Pancreas (tissue), 10 donors: ENCODE data around the gene PRRT3. TPM values are rescaled to one million over a fixed set of nuclear protein-coding genes. Genes with fewer than 3 reads are reported as not detected.
A peak's percentile ranks its signal among the peaks of the same experiment; 100 is the strongest.

Experiments
- ATAC-seq, 4 donors: fragments of 200-7000 bp; cut with Tn5 transposase; one replicate each; pipeline versions ENCODE4 v1.8.0 to v1.9.1; 2020; ENCODE audit warnings: mild to moderate bottlenecking in 4 of 4, moderate library complexity in 4 of 4
- DNase-seq, 6 donors: peaks; one replicate each; pipeline ENCODE4 v3.0.0-alpha.2; 2020
- FAIRE-seq: peaks from 2 replicates; lab custom pipeline; 2012; peaks lifted over from hg19 to GRCh38; lab: Jason Lieb, UNC
- H3K27ac ChIP-seq, 4 donors: fragments of 200-600 bp; sonication (generic); 1 replicate in 3 of 4; 2 replicates in 1 of 4; pipeline versions ENCODE4 v1.5.0 to v1.8.0; 2020
- H3K27me3 ChIP-seq, 4 donors: fragments of 200-600 bp; one replicate each; pipeline ENCODE4 v1.8.0; 2021
- H3K36me3 ChIP-seq, 3 donors: fragments of 200-600 bp; sonication (generic) in 1 of 3; one replicate each; pipeline versions ENCODE4 v1.5.0 to v1.8.0; 2020 to 2021
- H3K4me1 ChIP-seq, 3 donors: fragments of 200-600 bp; one replicate each; pipeline ENCODE4 v1.8.0; 2021
- H3K4me3 ChIP-seq, 4 donors: fragments of 200-600 bp; sonication (generic) in 2 of 4; one replicate each; pipeline versions ENCODE4 v1.5.0 to v1.8.0; 2020 to 2021
- H3K9me3 ChIP-seq, 4 donors: fragments of 200-600 bp; one replicate each; pipeline ENCODE4 v1.8.0; 2021
- WGBS, 2 donors: extraction: QIAGEN DNeasy Blood & Tissue Kit; methylation state at CpG; one replicate each; pipeline ENCODE4 v1.1.7; 2013; 5-methylcytosine and 5-hydroxymethylcytosine counted together
- intact Hi-C, 3 donors: fragments of 100-400 bp; cut with DNase I; formaldehyde crosslinking; loops; one replicate each; pipeline versions ENCODE4 v1.11.1 to v1.14.2; 2022
- polyA plus RNA-seq, 2 donors: library from polyadenylated mRNA; stranded (reverse); fragments of 200-250 nt; gene quantifications; one replicate each; pipeline ENCODE4 v1.2.3, GENCODE V29; 2013
- total RNA-seq, 6 donors: library from RNA; stranded (reverse); fragmentation: NEBNext Ultra II Directional in 4 of 6; extraction: Animal tissue kit (Norgen Biotek cat#: 25700) in 4 of 6; gene quantifications; one replicate each; pipeline versions ENCODE4 v1.2.1 to v1.2.4, GENCODE V29; 2021 to 2023
- TF ChIP-seq, protein P1 (sequence below), 4 donors: fragments of 200-600 bp; sonication (generic) in 3 of 4; IDR thresholded peaks; one replicate each; pipeline versions ENCODE4 v1.5.0 to v1.8.0; 2021; ENCODE audit warnings: antibody characterized with exemption in 4 of 4
- donor health status: healthy with polysubstance abuse.
- donor health status: DM: no; HTN: no; CAD: no; lungs with moderate emphysema.
- donor health status: DM: no; HTN: no; CAD: no.
- donor health status: control.
- donor health status: control.
- donor health status: Bipolar disorder and iron deficiency.
- donor health status: DM: yes; HTN: yes; CAD: no.
- donor health status: DM: no; HTN: no; CAD: no.
- donor health status: DM: no; HTN: no; CAD: no.
- donor health status: DM: yes; HTN: yes; CAD: no.

PRRT3 gene
- total RNA-seq (1 to 10 TPM; 1.2 to 2.1 (median 1.9) TPM), polyA plus RNA-seq (1 to 10 TPM; 2.5 to 5.1 TPM)

DNA sequence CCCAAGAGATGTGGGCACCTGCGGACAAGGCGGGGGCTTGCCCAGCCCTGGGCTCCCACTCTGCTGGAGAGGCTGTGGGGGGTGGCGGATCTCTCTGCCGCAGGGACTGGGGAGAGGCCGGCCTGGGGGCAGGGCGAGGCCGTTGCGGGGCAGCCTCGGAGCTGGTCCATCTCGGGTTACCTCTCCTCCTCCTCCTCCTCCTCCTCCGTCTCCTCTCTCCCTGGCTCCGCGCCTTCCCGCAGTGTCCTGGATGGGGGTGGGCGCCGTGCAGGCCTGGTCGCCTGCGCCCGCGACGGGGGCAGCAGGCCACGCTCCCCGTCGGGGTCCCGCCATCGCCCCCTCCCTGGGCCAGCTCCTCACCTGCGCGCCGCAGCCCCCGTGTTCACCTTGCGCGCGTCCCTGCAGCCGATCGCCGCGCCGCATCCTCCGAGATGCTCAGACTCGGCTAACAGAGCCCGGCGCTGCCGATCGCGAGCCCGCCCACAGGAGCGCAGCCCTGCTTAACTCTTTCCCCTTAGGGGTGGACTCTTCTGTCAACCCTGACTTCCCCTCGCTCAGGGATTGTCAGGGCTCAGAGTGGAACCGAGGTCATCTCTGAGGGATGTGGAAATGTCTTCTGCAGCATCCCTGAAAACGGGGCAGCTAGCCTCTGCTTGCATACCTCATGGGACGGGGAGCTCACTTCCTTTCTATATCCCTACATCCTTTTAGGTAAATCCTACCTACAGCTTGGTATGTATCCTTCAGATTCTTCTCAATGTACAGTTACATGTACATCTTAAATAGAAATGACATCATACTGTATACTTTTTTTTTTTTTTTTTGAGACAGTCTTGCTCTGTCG, at the start of gene PRRT3:
Gene PRRT3, minus strand, starts transcription at position 447 of the 844 bp plus-strand sequence. CDS start 2,293 bp downstream, outside the sequence.
- H3K27me3 ChIP-seq, result no peaks in the 10 kb centered on the region
- 7 to 13% methylated on average over 41 to 52 of the region's 52 CpGs for WGBS, 2 donors
- TF ChIP-seq, protein P1, sequence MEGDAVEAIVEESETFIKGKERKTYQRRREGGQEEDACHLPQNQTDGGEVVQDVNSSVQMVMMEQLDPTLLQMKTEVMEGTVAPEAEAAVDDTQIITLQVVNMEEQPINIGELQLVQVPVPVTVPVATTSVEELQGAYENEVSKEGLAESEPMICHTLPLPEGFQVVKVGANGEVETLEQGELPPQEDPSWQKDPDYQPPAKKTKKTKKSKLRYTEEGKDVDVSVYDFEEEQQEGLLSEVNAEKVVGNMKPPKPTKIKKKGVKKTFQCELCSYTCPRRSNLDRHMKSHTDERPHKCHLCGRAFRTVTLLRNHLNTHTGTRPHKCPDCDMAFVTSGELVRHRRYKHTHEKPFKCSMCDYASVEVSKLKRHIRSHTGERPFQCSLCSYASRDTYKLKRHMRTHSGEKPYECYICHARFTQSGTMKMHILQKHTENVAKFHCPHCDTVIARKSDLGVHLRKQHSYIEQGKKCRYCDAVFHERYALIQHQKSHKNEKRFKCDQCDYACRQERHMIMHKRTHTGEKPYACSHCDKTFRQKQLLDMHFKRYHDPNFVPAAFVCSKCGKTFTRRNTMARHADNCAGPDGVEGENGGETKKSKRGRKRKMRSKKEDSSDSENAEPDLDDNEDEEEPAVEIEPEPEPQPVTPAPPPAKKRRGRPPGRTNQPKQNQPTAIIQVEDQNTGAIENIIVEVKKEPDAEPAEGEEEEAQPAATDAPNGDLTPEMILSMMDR (IDR thresholded peaks at IDR 0.05), result no peak
- FAIRE-seq (no peak), ATAC-seq (peak in 3 of 4 donors; percentile 51 to 72 (median 61)), DNase-seq (peak in 3 of 6 donors; percentile 33 to 72 (median 69))
- intact Hi-C loops, result no loop called here
- peak within 1 kb of the TSS; percentile 4 to 40 (median 28) for H3K4me3 ChIP-seq
- peaks cover 0 to 5% (median 0%) of the 10 kb centered on the region in 3 donors for H3K4me1 ChIP-seq
- no peaks in the 10 kb centered on the region for H3K9me3 ChIP-seq
- H3K36me3 ChIP-seq, result peaks cover 0 to 8% (median 0%) of the 10 kb centered on the region in 3 donors
- no peak within 1 kb of the TSS for H3K27ac ChIP-seq

GRCh38 chr3:10000686-10001085, 48.5 kb upstream of the PRRT3 start:
- Histone ChIP-seq H3K4me1 (no peaks in the 10 kb centered on the region), H3K9me3 (no peaks in the 10 kb centered on the region), H3K27me3 (no peaks in the 10 kb centered on the region), H3K27ac (no peak overlapping the region), H3K36me3 (no peaks in the 10 kb centered on the region), H3K4me3 (no peak overlapping the region)
- FAIRE-seq, result no peak
- TF ChIP-seq, protein P1 (IDR thresholded peaks at IDR 0.05), result no peak
- no peak for DNase-seq
- ATAC-seq, result no peak
- intact Hi-C loops, result no loop called here
- 92 to 96% methylated on average over 7 of the region's 7 CpGs for WGBS, 2 donors

DNA sequence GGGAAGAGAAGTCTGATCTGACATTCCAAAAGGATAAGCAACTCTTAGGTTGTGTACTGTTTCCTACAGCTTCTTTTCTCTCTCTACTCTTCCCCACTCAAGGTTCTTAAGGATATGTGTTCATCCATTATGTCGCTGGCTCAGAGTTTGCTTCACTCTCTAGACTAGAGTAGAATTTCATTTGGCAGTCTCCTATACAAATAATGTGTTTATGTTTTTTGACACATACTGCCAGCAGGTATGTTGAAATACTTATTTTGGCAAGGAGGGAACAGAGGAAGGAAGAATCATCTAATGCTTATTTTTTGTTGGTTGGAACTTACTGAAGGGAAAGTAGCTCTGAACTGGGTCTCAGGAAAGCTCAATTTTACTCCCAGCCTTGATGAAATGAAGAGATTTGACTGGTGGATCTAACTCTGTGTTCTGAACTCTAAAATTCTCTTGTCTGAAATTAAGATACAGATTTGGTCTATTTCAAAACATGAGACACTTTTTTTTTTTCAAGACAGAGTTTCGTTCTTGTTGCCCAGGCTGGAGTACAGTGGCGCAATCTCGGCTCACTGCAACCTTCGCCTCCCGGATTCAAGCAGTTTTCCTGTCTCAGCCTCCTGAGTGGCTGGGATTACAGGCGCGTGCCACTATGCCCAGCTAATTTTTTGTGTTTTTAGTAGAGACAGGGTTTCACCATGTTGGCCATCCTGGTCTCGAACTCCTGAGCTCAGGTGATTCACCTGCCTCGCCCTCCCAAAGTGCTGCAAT, 42.1 kb upstream of the PRRT3 start:
- WGBS, 2 donors, result 88 to 92% methylated on average over 10 of the region's 10 CpGs
- H3K36me3 ChIP-seq, result no peaks in the 10 kb centered on the region
- no peak overlapping the region for H3K4me3 ChIP-seq
- FAIRE-seq, result no peak
- TF ChIP-seq, protein P1 (IDR thresholded peaks at IDR 0.05), result no peak
- peak in 1 of 6 donors; percentile 5 for DNase-seq
- ATAC-seq, result no peak
- no peaks in the 10 kb centered on the region for H3K9me3 ChIP-seq
- no peaks in the 10 kb centered on the region for H3K4me1 ChIP-seq
- intact Hi-C loops, result no loop called here
- H3K27me3 ChIP-seq, result no peaks in the 10 kb centered on the region
- no peak overlapping the region for H3K27ac ChIP-seq

GRCh38 chr3:9986230-9986725, 34.1 kb upstream of the PRRT3 start:
- peaks cover 7 to 15% (median 14%) of the 10 kb centered on the region in 3 donors for H3K4me1 ChIP-seq
- TF ChIP-seq, protein P1 (IDR thresholded peaks at IDR 0.05), result no peak
- peak; percentile 28 to 52 (median 48) for ATAC-seq
- H3K36me3 ChIP-seq, result no peaks in the 10 kb centered on the region
- peak overlapping the region; percentile 72 to 93 (median 86) for H3K4me3 ChIP-seq
- no peaks in the 10 kb centered on the region for H3K9me3 ChIP-seq
- WGBS, 2 donors, result 0% methylated on average over 17 of the region's 17 CpGs
- H3K27me3 ChIP-seq, result no peaks in the 10 kb centered on the region
- intact Hi-C loops, result no loop called here
- no peak for FAIRE-seq
- DNase-seq, result no peak
- peak overlapping the region; percentile 28 to 69 (median 61) for H3K27ac ChIP-seq
